ENCODE results near the gene GAK. TPM values are rescaled to one million over a fixed set of nuclear protein-coding genes. Genes with fewer than 3 reads are reported as not detected.

Gene GAK
- total and polyA plus RNA-seq, 2 of the 13 experiments (the other 11 are each of a cell fraction or from before 2014, with no cell fraction given), result 17.5 to 44.3 TPM

DNA sequence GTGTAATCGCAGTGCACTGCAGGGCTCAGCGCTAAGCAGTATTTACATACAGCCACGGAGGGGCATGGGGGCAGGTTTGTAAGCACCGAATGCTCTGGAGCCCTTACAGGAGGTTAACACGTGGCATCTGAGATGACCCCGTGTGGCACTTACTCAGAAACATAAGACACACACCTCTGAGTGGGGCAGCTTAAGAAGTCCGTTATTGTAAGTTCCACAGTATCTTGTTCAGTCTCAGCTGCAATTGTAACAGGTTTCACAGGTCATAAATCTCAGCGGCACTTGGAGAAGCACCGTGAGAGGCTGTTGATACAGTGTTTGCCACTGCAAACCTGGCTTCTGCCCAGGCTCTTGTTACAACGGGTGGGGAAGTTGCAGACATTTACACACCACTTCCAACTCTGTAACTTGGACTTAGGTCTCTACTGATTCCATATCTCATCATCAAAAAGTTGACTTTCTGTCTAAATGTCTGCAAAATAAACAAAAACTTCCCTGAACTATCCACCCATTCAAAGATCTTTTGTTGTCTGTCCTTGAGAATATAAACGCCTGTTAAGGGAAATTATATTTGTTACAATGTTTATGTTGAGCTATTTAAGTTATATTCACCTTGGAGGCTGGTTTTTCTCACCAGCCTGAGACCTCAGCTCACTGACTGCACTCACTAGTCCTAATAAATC, 116.5 kb downstream of the GAK start (continued):
- TF ChIP-seq ADNP (CRISPR knock-in tag; IDR thresholded peaks at IDR 0.05) (no peak), CHCHD3 (CRISPR knock-in tag; IDR thresholded peaks at IDR 0.05) (no peak), PRPF4 (IDR thresholded peaks at IDR 0.05; ENCODE audit: low read depth, low read length, poor library complexity, severe bottlenecking) (no peak), ZNF264 (CRISPR knock-in tag; IDR thresholded peaks at IDR 0.05) (peak; percentile 58; the same call in 1 of the 2 replicates), SIN3A (IDR thresholded peaks at IDR 0.05; ENCODE audit: borderline replicate concordance, low read depth, low read length) (no peak), XBP1 (CRISPR knock-in tag; IDR thresholded peaks at IDR 0.05) (no peak), ZFAT (CRISPR knock-in tag; conservative IDR thresholded peaks at IDR 0.05) (no peak), REXO4 (CRISPR knock-in tag; IDR thresholded peaks at IDR 0.05; ENCODE audit: borderline replicate concordance) (no peak), BCL6 (CRISPR knock-in tag; IDR thresholded peaks at IDR 0.05) (peak; percentile 80), ZNF766 (CRISPR knock-in tag; IDR thresholded peaks at IDR 0.05; ENCODE audit: borderline replicate concordance) (no peak), STAG1 (CRISPR knock-in tag; IDR thresholded peaks at IDR 0.05) (no peak), CCDC6 (CRISPR knock-in tag; IDR thresholded peaks at IDR 0.05) (no peak), SKI (IDR thresholded peaks at IDR 0.05; ENCODE audit: partially characterized antibody) (no peak), MYC (CRISPR knock-in tag; IDR thresholded peaks at IDR 0.05; ENCODE audit: borderline replicate concordance) (peak; percentile 50; the same call in 1 of the 2 replicates), SP5 (CRISPR knock-in tag; IDR thresholded peaks at IDR 0.05; ENCODE audit: borderline replicate concordance, low read depth) (peak; percentile 92), ZNF121 (CRISPR knock-in tag; IDR thresholded peaks at IDR 0.05) (no peak), PHF21A (CRISPR knock-in tag; IDR thresholded peaks at IDR 0.05) (peak; percentile 68), IKZF4 (CRISPR knock-in tag; IDR thresholded peaks at IDR 0.05; ENCODE audit: borderline replicate concordance, low read depth, not compliant biosample characterization) (no peak), FOXP1 (IDR thresholded peaks at IDR 0.05) (0 out of 2 replicates have a peak, but pooled peaks have one; percentile 22), FOXP1 (CRISPR knock-in tag; IDR thresholded peaks at IDR 0.05) (peak; percentile 77), SMYD3 (CRISPR knock-in tag; IDR thresholded peaks at IDR 0.05) (no peak)
- TF ChIP-seq, protein P1, sequence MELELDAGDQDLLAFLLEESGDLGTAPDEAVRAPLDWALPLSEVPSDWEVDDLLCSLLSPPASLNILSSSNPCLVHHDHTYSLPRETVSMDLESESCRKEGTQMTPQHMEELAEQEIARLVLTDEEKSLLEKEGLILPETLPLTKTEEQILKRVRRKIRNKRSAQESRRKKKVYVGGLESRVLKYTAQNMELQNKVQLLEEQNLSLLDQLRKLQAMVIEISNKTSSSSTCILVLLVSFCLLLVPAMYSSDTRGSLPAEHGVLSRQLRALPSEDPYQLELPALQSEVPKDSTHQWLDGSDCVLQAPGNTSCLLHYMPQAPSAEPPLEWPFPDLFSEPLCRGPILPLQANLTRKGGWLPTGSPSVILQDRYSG (CRISPR knock-in tag; IDR thresholded peaks at IDR 0.05), result no peak
- TF ChIP-seq, protein P2, sequence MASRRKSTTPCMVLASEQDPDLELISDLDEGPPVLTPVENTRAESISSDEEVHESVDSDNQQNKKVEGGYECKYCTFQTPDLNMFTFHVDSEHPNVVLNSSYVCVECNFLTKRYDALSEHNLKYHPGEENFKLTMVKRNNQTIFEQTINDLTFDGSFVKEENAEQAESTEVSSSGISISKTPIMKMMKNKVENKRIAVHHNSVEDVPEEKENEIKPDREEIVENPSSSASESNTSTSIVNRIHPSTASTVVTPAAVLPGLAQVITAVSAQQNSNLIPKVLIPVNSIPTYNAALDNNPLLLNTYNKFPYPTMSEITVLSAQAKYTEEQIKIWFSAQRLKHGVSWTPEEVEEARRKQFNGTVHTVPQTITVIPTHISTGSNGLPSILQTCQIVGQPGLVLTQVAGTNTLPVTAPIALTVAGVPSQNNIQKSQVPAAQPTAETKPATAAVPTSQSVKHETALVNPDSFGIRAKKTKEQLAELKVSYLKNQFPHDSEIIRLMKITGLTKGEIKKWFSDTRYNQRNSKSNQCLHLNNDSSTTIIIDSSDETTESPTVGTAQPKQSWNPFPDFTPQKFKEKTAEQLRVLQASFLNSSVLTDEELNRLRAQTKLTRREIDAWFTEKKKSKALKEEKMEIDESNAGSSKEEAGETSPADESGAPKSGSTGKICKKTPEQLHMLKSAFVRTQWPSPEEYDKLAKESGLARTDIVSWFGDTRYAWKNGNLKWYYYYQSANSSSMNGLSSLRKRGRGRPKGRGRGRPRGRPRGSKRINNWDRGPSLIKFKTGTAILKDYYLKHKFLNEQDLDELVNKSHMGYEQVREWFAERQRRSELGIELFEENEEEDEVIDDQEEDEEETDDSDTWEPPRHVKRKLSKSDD (CRISPR knock-in tag; IDR thresholded peaks at IDR 0.05; ENCODE audit: low read depth), result no peak
- TF ChIP-seq, protein P3, sequence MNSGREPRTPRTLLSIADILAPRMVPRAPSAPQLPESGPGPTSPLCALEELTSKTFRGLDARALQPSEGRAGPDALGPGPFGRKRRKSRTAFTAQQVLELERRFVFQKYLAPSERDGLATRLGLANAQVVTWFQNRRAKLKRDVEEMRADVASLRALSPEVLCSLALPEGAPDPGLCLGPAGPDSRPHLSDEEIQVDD (CRISPR knock-in tag; IDR thresholded peaks at IDR 0.05; ENCODE audit: borderline replicate concordance), result no peak
- TF ChIP-seq, protein P4, sequence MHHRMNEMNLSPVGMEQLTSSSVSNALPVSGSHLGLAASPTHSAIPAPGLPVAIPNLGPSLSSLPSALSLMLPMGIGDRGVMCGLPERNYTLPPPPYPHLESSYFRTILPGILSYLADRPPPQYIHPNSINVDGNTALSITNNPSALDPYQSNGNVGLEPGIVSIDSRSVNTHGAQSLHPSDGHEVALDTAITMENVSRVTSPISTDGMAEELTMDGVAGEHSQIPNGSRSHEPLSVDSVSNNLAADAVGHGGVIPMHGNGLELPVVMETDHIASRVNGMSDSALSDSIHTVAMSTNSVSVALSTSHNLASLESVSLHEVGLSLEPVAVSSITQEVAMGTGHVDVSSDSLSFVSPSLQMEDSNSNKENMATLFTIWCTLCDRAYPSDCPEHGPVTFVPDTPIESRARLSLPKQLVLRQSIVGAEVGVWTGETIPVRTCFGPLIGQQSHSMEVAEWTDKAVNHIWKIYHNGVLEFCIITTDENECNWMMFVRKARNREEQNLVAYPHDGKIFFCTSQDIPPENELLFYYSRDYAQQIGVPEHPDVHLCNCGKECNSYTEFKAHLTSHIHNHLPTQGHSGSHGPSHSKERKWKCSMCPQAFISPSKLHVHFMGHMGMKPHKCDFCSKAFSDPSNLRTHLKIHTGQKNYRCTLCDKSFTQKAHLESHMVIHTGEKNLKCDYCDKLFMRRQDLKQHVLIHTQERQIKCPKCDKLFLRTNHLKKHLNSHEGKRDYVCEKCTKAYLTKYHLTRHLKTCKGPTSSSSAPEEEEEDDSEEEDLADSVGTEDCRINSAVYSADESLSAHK (CRISPR knock-in tag; IDR thresholded peaks at IDR 0.05; ENCODE audit: borderline replicate concordance), result no peak
